HS-27A (cell line): ENCODE results near the gene OR2T11.
"Not testable (repeated sequence)": the region's sequence is repeated elsewhere in the genome, so short reads cannot be mapped to it uniquely, and the experiment has no call there.

ENCODE experiments used
- DNase-seq: peaks from one replicate; pipeline ENCODE4 v3.0.0-alpha.2; 2012; ENCODE audit warnings: low read depth, missing footprints

Gene OR2T11

DNA sequence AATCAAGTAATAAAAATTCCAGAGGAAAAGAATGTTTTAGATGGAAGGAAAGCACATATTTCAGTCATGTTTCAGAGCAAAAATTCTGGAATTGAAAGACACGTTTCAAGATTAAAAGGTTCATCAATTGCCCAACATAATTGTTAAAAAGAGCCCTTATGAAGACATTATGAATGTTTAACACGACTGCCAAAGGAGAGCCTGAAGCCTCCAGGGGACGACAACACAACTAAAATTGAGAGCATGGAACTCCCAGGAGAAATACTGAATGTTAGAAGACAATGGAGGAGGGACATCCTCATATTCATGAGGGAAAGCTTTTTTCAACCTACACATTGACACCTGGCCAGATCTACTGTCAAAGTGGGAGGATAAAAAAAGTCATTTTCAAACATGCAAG is 16.0 kb downstream of the OR2T11 start:
- DNase-seq: no peak

DNA sequence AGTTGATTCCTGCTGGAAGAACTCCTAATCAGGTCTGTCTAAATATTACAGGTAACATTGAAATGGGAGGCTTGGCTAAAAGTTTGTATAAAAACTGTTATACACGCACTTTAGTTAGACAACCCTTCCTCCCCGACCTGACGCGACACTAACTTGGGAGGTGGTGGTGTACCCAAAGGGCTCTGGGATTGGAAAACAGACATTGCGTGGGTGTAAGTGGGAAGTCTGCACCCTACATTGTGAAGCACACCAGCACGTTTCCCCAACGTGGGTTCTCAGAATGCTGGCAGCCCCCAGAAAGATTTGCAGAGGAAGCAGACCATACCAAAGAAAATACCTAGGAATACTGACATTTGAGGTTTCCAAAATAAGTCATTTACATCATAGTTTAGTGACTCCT is 16.8 kb downstream of the OR2T11 start:
- DNase-seq: no peak

DNA sequence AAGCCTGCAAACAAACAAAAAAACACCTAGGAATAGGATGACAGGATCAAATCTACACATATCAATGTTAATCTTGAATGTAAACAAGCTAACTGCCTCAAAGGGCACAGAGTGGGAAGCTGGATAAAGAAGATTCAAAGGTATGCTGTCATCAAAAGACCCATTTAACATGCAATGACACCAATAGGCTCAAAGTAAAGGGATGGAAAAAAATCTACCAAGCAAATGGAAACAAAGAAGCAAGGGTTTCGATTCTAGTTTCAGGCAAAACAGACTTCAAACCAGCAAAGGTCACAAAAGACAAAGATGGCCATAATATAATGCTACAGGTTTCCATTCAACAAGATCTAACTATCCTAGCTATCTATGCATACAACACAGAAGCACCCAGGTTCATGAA is 21.1 kb downstream of the OR2T11 start:
- DNase-seq: no peak

DNA sequence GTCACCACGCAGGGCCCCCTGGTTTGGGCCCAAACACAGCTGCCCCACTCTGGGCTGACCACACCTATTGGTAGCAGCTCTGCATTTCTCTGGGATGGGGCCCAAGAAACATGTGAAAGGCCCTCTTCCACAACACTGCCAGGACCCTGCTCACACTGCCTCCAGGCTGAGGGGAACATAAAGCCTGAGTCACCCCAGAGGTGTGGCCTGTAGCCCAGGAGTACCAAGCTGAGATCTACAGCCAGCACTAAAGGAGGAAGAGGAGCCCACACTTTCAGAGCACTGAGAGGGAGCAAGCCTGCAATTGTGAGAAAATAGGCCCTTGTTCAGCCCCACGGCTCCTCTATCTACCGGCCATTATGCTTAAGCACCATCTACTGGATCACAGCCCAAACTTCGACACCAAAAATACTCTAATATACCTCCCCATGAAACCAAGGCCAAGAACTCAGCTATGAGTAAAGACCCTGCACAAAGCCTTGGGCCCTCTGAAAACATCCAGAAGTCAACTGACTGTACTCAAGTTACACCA is 22.9 kb downstream of the OR2T11 start:
- no peak for DNase-seq

DNA sequence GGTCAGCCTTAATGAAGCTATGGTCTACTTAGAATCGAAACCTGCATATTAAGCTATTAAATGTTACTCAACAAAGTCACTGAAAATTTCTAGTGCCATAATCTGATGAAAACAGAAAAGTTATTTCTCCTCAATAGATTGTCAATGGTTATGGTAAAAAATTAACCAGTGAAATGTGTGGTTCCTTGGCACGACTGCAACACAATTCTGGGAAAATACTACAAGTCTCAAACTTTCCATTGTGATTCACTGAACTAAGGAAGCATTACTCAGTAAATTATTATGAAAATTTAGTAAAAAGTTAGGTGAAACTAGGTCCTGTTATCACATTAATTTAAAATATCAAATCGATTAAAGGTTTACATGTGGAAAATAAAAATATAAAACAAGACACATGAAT is 24.6 kb downstream of the OR2T11 start:
- DNase-seq: no peak

DNA sequence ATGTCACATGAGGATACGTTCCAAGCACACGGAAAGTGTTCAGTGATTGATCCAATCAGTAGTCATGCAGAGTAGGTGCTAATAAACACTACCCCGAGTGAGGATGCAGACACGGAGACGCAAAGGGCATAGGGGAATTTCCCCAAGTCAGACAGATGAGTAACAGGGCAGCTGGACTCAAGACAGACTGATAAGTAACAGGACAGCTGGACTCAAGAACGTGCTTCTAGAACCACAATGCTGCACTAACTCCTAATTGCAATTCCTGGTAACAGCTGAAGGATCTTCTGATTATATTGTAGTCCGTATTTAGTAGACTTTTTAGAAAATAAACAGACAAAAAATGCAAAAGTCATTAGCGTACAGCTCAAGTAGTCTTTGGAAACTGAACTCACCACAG is 35.5 kb downstream of the OR2T11 start:
- no peak for DNase-seq

DNA sequence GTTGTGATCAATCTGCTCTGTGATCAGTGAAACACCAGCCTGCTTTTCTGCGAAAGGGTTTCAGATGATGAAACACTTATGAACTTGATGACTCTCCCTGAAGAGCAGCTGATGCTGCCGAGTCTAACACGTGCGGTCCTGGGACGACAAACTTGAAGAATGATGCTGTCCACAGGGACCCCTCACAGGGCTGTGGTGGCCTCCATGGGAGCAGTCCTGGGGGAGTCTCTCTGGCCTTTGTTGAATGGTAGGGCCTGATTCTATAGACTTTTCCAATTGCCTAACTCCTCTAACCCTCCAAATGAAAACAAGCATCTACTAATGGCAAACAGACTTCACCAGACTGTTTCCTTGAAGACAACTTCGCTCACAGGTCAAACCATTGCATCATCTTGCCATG is 37.3 kb downstream of the OR2T11 start, which contains the start of gene OR2T10:
TSS of gene OR2T10 (minus strand) at position 112 of the 400 bp plus-strand sequence. CDS start 3,932 bp downstream, outside the sequence.
- no peak for DNase-seq

DNA sequence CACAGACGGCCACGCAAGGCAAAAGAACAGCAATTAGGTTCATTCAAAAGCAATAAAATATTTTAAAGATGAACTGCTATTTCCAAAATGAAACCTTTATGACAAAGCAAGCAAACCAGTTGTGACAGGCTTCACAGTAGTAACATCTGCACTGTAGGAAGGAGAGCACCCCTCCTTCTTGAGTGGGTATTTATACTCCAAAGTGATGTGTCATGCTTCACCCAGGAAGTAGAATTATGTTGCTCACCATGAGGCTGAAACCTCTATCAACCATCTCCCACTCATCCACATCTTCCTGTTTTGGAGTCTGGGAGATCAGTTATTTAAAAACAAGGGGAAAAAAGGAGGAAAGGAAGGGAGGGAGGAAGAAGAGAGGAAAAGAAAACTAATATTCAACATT is 38.3 kb downstream of the OR2T11 start:
- no peak for DNase-seq

DNA sequence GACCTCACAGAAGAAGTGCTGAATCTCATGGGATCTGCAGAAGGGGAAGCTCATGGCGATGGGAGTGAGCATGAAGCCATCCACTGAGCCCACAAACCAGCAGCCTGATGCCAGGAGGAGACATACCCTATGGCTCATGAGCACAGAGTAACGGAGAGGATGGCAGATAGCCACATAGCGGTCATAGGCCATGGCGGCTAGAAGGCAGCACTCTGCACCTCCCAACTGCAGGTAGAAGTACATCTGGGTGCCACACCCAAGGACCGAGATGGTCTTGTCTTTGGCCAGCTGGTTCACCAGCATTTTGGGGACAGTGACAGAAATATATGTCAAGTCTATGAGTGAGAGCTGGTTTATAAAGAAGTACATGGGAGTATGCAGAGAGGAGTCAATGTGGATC is 41.7 kb downstream of the OR2T11 start:
- no peak for DNase-seq

DNA sequence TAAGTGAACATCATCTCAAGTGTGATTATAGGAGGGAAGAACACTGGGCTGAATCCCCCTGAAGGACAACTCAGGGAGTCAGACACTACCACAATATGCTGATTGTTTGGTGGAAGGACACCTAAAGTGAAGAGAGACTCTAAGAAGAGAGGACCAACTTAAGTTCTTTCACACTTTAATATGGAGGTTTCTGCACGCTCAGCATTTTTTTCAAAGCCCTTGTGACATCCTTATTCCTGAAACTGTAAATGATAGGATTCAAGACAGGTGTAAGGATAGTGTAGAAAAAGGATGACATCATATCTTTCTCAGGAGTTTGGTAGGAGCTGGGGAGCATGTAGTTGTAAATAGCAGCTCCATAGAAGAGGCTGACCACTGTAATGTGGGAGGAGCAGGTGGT is 42.2 kb downstream of the OR2T11 start:
- DNase-seq: no peak

DNA sequence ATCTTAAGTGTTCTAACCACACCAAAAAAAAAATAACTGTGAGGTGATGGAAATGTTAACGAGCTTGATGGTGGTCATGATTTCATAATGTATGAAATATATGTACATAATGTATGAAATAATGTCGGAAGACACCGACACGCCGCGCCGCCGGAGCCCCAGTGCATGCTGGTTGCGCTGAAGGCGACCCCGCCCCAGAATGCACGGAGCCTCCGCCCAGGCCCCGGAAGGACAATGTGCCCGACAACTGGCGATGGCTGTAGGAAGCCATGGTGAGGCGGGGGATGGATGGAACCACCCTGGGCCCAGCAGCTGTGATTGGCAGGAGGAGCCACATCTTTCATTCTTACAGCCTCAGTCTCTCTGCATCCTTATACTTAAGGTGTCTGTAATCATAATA is 44.8 kb downstream of the OR2T11 start:
- DNase-seq: no peak

DNA sequence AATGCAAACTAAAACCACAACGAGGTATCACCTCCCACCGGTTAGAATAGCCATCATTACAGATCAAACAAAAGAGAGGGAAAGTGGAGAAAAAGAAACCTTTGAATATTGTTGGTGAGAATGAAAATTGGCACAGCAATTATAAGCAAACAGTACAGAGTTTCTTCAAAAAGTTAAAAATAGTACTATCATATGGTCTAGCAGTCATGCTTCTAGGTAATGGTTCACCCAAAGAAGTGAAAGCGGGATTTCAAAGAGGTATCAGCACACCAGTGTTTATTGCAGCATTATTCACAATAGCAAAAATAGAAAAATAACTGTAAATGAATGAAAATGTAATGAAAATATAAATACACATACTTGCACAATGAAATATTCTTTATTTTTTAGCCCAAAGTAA is 45.6 kb downstream of the OR2T11 start:
- DNase-seq: no peak

DNA sequence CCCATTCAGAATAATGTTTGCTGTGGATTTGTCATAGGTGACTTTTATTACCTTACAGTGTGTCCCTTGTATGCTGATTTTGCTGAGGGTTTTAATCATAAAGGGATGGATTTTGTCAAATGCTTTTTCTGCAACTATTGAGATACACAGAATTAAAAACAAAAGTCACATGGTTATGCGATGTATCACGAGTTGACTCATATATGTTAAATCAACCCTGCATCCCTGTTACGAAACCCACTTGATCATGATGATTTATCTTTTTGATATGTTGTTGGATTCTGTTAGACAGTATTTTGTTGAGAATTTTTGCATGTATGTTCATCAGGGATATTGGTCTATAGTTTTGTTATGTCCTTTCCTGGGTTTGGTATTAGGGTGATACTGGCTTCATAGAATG is 49.6 kb downstream of the OR2T11 start:
- DNase-seq: no peak

DNA sequence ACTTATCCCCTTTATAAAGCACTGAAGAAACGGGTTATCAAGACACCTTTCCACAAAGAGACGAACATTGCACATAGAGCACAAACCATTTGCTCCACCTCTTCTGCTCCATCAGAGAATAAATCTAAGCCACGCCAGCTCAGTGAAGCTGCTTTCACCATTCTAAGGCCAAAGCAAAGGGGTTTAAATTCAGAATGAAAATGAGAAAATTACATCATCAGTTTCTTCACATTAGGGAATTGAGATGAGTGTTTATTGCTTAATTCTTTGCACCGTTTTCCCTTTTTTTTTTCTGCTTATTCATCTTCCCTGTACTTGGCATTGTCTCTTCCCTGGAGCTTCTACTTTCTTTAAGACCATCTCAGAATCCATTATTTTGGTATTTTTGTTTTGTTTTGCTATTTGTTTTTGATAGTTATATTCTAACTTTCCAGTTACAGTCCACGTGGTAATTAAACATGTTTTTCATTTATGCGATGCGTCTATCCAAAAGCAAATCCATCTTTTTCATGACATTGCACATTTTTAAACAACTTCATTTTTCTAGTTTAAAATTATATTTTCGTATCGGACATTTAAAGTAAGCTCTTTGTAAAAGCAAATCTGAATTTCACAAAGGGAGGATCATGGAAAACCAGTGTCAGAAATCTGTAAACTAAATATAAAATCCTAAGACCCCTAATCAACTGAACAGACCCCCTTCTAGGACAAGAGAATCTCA is 58.5 kb downstream of the OR2T11 start:
- DNase-seq: no peak

DNA sequence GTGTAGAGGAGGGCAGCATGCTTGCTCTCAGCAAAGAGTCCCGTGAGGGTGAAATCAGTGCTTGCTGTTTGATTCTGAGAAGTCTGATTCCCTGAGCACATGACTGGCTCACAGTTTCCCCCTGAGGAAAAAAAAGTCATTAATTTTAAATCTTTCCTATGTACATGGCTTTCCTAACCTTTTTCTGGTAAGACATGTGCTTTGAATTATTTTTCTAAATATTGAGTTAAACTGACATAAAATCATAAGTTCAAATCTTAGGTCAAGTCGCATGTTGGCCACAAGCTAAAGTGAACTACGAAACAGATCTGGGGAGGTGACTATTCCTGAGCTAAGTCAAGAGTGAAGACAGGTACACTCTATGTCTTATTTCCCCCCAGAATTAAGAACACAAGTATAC is 60.2 kb downstream of the OR2T11 start, which contains the start of gene OR2T34:
TSS of gene OR2T34 (minus strand) at position 101 of the 400 bp plus-strand sequence. CDS start at position 101, 0 bp downstream.
- DNase-seq: not testable (repeated sequence)

DNA sequence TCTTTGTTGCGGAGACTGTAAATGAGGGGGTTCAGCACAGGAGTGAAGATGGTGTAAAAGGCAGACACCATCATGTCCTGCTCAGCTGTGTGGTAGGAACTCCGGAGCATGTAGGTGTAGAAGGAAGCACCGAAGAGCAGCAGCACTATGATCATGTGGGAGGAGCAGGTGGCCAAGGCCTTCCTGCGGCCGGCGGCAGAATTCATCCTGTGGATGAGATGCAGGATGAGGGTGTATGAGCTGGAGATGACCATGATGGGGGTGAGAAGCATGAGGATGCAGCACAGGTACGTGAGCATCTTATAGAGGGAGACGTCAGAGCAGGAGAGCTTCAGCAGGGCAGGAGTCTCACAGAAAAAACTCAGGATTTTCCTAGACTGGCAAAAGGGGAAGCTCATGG is 61.0 kb downstream of the OR2T11 start:
- DNase-seq: not testable (repeated sequence)
